GM18519 (cell line): ENCODE data around the gene ASCC1.

ENCODE experiments used
- ATAC-seq: cut with Tn5 transposase; IDR thresholded peaks from one replicate; pipeline ENCODE4 v1.9.1; 2021; ENCODE audit warnings: mild to moderate bottlenecking, moderate library complexity; ENCODE audit not compliant: unreplicated experiment, low FRiP score

The ASCC1 gene

GRCh38 chr10:72105710-72106109 lies 110.4 kb downstream of the ASCC1 start:
- no peak for ATAC-seq

- no peak for ATAC-seq
These were observed 111.0 kb downstream of the ASCC1 start for GRCh38 chr10:72105098-72105475.

- ATAC-seq: no peak
These were observed 111.5 kb downstream of the ASCC1 start for GRCh38 chr10:72104472-72105097.

GRCh38 chr10:72099600-72099921 lies 116.5 kb downstream of the ASCC1 start:
- no peak for ATAC-seq

- ATAC-seq: no peak
These were observed 117.1 kb downstream of the ASCC1 start for GRCh38 chr10:72098836-72099599.

GRCh38 chr10:72098301-72098835 lies 117.7 kb downstream of the ASCC1 start:
- no peak for ATAC-seq

- ATAC-seq: no peak
These were observed 118.4 kb downstream of the ASCC1 start for GRCh38 chr10:72097448-72098300.

GRCh38 chr10:72096115-72097000 lies 119.7 kb downstream of the ASCC1 start:
- no peak for ATAC-seq

GRCh38 chr10:72095195-72095594 lies 120.9 kb downstream of the ASCC1 start:
- no peak for ATAC-seq

- ATAC-seq: no peak
These were observed 121.5 kb downstream of the ASCC1 start for GRCh38 chr10:72094574-72094973.

- no peak for ATAC-seq
These were observed 122.6 kb downstream of the ASCC1 start for GRCh38 chr10:72093450-72093849.

GRCh38 chr10:72092987-72093386 lies 123.1 kb downstream of the ASCC1 start:
- no peak for ATAC-seq

- no peak for ATAC-seq
These were observed 123.7 kb downstream of the ASCC1 start for GRCh38 chr10:72092171-72092924.

GRCh38 chr10:72090326-72090725 lies 125.8 kb downstream of the ASCC1 start:
- no peak for ATAC-seq

- no peak for ATAC-seq
These were observed 126.5 kb downstream of the ASCC1 start for GRCh38 chr10:72089618-72090017.

- ATAC-seq: no peak
These were observed 127.0 kb downstream of the ASCC1 start for GRCh38 chr10:72088889-72089575.

GRCh38 chr10:72087969-72088888 lies 127.8 kb downstream of the ASCC1 start, which contains the start of gene SPOCK2:
Gene SPOCK2, minus strand, starts transcription at chr10:72088551. Its CDS starts 223 bp downstream, at chr10:72088328.
- ATAC-seq: no peak
